ENCODE results near the gene TRAF1. TPM values are rescaled to one million over a fixed set of nuclear protein-coding genes. Genes with fewer than 3 reads are reported as not detected.

Gene TRAF1
- polyA plus RNA-seq, 3 donors = 4.5 to 8.1 (median 5.6) TPM

DNA sequence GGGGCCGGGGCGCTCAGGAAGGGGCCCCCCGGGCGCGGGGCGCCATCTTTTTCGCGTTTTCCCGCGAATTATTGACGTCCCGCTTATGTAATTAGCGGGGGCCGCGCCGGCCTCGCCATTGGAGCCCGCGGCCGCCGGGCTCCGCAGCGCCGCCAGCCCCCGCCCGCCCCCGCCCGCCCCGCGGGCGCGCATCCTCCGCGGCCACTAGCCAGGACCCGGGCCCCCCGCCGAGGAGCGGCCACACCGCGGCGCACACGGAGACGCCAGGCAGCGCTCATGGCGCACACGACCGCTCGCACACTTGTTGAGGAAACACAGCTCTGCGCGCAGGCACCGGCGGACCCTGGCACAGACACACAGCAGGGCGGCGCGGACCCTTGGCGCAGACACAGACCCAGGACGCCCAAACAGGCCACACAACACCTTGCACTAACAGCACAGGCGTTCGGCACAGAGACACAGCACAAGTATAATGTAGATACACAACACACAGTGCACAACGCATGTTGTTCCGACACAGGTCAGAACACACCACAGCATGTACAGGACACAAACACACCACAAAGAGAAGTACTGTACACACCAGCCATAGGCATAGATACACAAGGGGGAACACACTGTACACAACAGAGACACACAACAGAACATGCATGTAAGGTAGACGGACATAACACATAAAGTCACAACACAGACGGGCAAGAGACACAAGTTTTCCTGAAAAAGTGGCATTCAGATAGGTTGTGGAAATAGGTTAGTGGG lies 49.1 kb downstream of the TRAF1 start:
- DNase-seq (ENCODE audit: extremely low read depth in 1 of 11, low read depth in 9 of 11, low spot score in 4 of 11) = peak in 1 of 11 donors; percentile 51

DNA sequence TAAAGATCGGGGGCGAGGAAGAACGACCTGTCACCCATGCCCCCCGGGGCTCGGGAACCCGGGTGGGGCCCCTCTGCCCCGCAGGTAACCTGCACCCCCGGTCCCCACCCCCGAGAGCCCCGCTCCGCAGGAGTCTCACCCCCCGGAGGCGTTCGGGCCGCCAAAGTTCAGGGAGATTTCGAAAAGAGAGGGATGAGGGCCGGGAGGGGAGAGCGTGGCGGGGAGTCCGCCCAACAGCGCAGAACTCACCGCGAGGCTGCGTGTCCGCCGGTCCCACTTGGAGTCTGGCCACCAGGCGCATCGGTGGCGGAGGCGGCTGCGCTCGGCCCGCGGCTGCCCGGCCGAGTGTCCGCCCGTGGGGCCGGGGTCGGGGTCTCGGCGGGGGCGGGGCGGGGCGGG lies 49.8 kb downstream of the TRAF1 start, which contains the start of gene PHF19:
PHF19 (minus strand) TSS at position 347 of the 399 bp plus-strand sequence. CDS start 2,447 bp downstream, outside the sequence.
- DNase-seq (ENCODE audit: extremely low read depth in 1 of 11, low read depth in 9 of 11, low spot score in 4 of 11) = no peak

DNA sequence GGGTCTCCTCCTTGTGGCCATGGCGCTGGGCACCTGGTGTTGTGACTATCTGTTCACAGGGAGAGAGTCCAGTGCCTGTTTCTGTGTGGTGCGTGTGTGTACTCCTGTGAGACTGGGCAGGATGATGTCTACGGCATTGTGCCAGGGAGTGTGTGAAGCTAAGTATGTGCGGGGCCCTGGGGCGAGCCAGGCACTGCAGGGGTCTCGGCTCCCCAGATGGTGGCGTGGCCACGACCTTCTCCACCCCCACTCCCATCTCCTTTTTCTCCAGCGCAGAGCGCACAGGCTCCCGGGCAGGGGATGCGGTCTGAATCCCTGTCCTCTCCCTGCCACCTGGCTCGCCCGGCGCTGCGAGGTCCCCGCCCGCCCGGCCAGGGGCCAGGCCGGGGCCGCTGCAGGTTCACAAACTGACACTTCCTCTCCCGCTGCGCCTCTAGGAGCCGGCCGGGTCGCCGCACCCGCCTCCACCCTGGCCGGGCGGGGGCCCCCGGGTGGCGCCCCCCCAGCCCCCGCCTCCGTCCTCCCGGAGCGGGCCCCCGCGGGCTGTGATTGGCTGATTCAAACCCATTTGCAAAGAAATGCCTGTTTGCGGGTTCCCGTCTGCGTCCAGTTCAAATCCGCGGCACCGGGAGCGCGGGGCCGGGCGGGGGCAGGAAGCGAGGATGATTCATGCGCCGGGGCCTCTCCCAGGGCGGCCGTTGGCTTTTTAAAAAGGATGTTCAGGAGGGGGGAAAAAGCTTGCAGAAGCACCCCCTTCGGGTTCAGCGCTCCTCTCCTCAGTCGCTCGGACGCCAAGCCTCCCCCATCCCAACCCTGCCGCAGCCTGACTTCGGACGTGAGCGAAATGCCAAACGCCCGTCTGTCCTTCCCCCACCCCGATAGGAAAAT lies 50.4 kb downstream of the TRAF1 start:
- DNase-seq (ENCODE audit: extremely low read depth in 1 of 11, low read depth in 9 of 11, low spot score in 4 of 11) = peak in 2 of 11 donors; percentile 61 to 69

- DNase-seq (ENCODE audit: extremely low read depth in 1 of 11, low read depth in 9 of 11, low spot score in 4 of 11) = no peak
These were observed 51.0 kb downstream of the TRAF1 start for GRCh38 chr9:120875643-120875953.

- DNase-seq (ENCODE audit: extremely low read depth in 1 of 11, low read depth in 9 of 11, low spot score in 4 of 11) = no peak
These were observed 51.4 kb downstream of the TRAF1 start for GRCh38 chr9:120875195-120875565.

DNA sequence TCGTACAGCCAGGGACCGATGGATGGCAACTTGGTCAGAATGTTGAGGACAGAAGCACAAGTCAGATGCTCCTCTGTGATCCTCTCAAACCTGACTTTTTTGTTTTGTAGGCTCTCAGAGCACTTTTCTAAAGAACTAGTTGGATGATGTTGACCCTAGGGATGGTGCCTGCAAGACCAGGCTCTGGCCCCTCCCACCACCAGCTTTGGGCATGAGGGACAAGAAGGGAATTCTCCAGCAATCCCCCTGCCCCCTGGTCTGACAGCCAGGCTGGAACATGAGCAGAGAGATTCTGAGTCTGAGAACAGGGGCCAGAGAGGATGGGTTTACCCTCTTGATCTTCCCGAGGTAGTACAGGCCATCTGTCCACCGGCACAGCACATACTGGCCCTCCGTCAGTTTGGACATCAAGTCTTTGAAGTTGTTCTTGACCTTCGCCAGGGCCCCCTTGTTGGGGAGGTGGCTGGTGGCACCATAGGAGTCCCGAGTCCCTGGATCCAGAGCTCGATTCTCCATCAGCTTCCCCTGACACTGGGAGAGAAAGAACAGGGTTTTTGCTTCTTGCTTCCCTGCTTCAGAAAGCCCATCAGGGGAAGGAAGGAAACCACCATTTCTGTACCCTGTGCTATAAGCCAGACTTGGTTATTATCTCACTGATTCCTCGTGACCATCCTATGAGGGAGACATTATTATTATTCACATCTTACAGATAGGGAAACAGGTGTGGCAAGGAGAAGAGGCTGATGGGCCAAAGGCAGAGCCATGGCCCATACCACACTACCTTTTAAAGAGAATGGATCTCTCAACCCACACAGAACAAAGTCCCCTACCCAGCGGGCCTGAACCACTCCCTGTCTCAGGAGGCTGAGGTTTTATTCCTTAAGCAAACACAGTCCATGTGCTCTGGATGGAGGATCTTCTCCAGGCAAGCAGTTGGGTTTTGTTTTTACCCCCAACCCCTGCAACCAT lies 52.1 kb downstream of the TRAF1 start:
- DNase-seq (ENCODE audit: extremely low read depth in 1 of 11, low read depth in 9 of 11, low spot score in 4 of 11) = no peak

DNA sequence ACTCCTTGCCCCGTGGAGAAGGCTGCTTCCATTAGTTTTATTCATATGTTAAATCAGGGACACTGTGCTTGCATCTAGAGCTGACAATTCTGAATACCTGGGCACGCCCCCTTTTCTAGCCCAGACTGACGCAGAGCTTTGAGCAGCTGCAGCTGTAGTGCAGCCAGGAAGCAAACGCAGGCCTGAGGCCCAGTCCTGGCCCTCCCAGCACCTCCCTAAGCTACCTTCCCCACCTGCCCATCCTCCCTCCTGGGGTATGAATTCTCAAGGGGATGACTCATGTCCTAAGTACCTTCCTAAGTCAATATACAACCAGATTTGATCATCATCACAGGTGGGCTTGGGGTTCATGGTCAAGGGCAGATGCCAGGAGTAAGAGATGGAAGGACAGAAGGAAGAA lies 53.1 kb downstream of the TRAF1 start:
- DNase-seq (ENCODE audit: extremely low read depth in 1 of 11, low read depth in 9 of 11, low spot score in 4 of 11) = no peak

- no peak for DNase-seq (ENCODE audit: extremely low read depth in 1 of 11, low read depth in 9 of 11, low spot score in 4 of 11)
These were observed 53.6 kb downstream of the TRAF1 start for GRCh38 chr9:120872791-120873502.

GRCh38 chr9:120870206-120870605 lies 56.4 kb downstream of the TRAF1 start:
- no peak for DNase-seq (ENCODE audit: extremely low read depth in 1 of 11, low read depth in 9 of 11, low spot score in 4 of 11)

DNA sequence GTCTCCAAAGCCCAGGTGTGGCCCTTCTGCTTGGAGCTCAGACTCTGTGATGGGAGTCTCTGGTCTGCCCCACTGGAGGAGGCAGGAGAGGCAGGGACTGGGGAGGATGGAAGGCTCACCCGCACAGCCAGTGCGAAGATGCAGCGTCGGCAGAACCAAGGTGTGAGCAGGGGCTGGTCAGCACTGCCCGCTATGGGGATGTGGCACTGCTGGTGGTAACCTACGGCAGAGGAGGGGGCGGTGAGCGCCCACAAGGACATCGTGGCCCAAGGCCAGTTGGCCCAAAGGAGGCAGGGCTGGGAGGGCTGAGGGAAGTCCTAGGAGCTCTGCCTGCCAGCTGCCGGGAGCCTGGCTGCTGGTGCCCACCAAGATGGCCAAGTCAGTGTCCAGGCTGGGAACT lies 56.9 kb downstream of the TRAF1 start:
- no peak for DNase-seq (ENCODE audit: extremely low read depth in 1 of 11, low read depth in 9 of 11, low spot score in 4 of 11)

DNA sequence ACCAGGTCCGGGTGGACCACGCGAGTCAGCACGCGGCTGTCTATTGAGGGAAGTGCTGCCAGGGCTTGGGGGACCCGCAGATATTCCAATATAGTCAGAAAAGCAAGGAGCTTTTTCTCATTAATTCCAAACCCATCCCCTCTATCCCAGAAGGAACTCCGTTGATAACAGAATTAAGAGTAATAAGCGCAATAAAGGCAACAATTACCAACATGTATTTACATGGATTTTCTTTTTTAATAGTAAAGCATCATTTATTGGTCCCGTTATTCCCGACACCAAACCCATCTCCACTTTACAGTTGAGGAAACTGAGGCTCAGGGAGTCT lies 57.3 kb downstream of the TRAF1 start:
- no peak for DNase-seq (ENCODE audit: extremely low read depth in 1 of 11, low read depth in 9 of 11, low spot score in 4 of 11)

DNA sequence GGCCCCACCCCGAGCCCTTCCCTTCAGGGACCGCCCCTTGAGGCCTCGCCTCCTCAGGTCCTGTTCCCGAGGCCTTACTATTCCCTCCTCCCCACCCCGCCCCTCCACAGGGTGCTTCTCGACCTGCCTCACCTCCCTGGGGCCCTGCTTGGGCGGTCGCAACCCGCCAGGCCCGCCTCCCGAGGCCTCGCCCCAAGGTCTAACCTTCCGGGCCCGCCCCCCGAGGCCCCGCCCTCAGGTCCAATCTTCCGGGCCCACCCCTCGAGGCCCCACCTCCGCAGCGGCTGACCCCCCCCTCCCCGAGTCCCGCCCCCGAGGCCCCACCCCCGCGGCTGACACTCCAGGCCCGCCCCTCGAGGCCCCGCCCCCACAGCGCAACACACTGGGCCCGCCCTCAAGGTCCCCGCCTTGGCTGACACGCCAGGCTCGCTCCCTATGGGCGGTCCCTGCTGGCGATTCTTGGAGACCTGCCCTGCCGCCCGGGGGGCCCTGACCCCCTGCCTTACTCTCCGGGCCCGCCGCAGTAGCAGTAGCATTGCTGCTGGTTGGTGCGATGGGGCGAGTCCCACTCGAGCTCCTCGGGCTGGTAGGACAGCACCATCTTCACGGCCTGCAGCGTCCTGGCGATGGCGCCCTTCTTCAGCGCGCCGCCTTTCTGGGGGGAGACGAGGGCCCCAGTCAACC lies 57.8 kb downstream of the TRAF1 start:
- DNase-seq (ENCODE audit: extremely low read depth in 1 of 11, low read depth in 9 of 11, low spot score in 4 of 11) = peak in 10 of 11 donors; percentile 72 to 90 (median 82)

GRCh38 chr9:120868339-120868675 lies 58.3 kb downstream of the TRAF1 start:
- DNase-seq (ENCODE audit: extremely low read depth in 1 of 11, low read depth in 9 of 11, low spot score in 4 of 11) = no peak

DNA sequence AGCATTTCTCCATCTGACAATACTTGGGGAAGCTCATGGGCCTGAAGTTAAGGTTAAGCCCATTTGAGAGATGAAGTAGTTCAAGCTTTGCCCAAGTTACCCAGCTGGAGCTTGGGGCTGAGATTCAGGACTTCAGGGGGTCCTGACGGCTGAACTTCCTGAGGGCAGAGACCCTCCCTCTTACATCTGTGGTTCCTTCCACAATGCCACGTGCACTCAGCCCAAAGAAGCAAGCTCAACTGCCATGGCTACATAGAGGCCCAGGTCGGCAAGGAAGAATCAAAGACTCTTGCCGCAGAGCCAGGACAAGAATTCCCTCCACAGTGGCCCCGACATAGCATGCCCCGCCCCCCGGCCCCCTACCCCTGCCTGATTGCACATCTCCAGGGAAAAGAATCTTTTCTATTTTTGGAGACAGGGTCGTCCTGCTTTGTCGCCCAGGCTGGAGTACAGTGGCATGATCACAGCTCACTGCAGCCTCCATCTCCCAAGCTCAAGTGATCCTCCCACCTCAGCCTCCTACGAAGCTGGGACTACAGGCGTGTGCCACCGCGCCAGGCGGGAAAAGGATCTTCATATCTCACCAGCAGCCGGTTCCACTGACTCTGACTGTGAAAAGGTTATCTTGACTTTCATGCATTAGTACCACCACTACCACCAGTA lies 58.8 kb downstream of the TRAF1 start:
- DNase-seq (ENCODE audit: extremely low read depth in 1 of 11, low read depth in 9 of 11, low spot score in 4 of 11) = no peak

DNA sequence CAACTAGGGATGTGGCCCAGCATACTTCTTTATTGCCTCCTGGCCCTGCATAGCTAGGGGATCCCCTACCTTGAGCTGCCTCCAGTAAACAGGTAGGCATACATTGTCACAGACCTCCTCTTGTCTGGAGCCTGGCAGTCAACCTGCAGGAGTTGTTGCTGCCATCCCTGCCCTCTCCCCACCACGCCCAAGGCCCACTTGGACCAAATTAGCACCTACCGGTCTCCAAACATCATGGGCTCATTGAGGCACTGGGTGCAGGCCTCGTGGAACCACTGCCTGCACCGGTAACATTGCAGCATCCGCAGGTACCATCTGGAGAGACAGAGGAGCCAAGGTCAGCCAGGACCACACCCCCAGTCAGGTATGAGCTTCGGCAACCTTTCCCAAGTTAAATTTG lies 59.9 kb downstream of the TRAF1 start:
- DNase-seq (ENCODE audit: extremely low read depth in 1 of 11, low read depth in 9 of 11, low spot score in 4 of 11) = no peak

- DNase-seq (ENCODE audit: extremely low read depth in 1 of 11, low read depth in 9 of 11, low spot score in 4 of 11) = no peak
These were observed 60.8 kb downstream of the TRAF1 start for GRCh38 chr9:120865809-120866208.

GRCh38 chr9:120865176-120865575 lies 61.4 kb downstream of the TRAF1 start:
- no peak for DNase-seq (ENCODE audit: extremely low read depth in 1 of 11, low read depth in 9 of 11, low spot score in 4 of 11)

DNA sequence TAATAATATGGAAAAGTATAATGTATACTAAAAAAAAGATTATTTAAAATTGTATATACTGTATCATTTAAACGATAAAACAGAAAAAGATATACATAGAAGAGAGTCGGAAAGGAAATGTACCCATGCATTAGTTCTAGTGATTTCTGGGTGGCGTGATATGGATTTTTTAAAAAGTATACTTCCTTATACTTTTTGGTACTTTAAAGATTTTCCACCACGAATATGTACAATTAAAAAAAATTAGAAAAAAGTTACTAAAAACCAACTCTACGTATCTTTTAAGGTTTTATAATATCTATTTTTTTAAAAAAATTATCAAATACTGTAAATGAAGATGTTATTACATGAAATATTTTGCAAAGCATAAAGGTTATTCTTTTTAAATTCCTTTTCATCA lies 61.9 kb downstream of the TRAF1 start:
- no peak for DNase-seq (ENCODE audit: extremely low read depth in 1 of 11, low read depth in 9 of 11, low spot score in 4 of 11)

Measured in renal cortex interstitium (tissue), 11 donors.